HG03354 (cell line): Measurements from ENCODE around the gene RAB7B.

Experiments
- ATAC-seq: cut with Tn5 transposase; IDR thresholded peaks from one replicate; pipeline ENCODE4 v1.9.1; 2021; ENCODE audit warnings: mild to moderate bottlenecking; ENCODE audit not compliant: unreplicated experiment, poor library complexity, severe bottlenecking

The RAB7B gene

GRCh38 chr1:205934788-205935187 is 68.4 kb downstream of the RAB7B start:
- ATAC-seq, result no peak

- no peak for ATAC-seq
Measured at GRCh38 chr1:205933671-205934618, 69.2 kb downstream of the RAB7B start.

GRCh38 chr1:205932776-205933175 is 70.4 kb downstream of the RAB7B start:
- ATAC-seq, result no peak

- no peak for ATAC-seq
Measured at GRCh38 chr1:205930799-205931281, 72.4 kb downstream of the RAB7B start.

GRCh38 chr1:205930195-205930577 is 73.0 kb downstream of the RAB7B start:
- no peak for ATAC-seq

- no peak for ATAC-seq
Measured at GRCh38 chr1:205929496-205930194, 73.5 kb downstream of the RAB7B start.

- no peak for ATAC-seq
Measured at GRCh38 chr1:205928317-205928716, 74.9 kb downstream of the RAB7B start.

GRCh38 chr1:205927676-205928075 is 75.5 kb downstream of the RAB7B start:
- ATAC-seq, result no peak

- ATAC-seq, result no peak
Measured at GRCh38 chr1:205927247-205927646, 75.9 kb downstream of the RAB7B start.
